ENCODE results near the gene GCHFR. TPM values are rescaled to one million over a fixed set of nuclear protein-coding genes. Genes with fewer than 3 reads are reported as not detected.

Gene GCHFR
- polyA plus RNA-seq, 4 donors, result 96.7 to 222 (median 147) TPM

GRCh38 chr15:40731034-40731433 lies 32.8 kb upstream of the GCHFR start:
- DNase-seq (no peak), FAIRE-seq (no peak)
- no peaks in the 10 kb centered on the region for H3K4me1 ChIP-seq (ENCODE audit: control insufficient read depth in 3 of 3, insufficient read depth in 2 of 3, low read depth in 1 of 3, low read length in 2 of 3)
- H3K27me3 ChIP-seq (ENCODE audit: control insufficient read depth in 3 of 3, insufficient read depth in 3 of 3, low read length in 3 of 3), result no peaks in the 10 kb centered on the region
- no peak overlapping the region for H3K4me3 ChIP-seq (ENCODE audit: low read depth in 1 of 3, low read length in 3 of 3)
- H3K27ac ChIP-seq (ENCODE audit: low read depth in 1 of 3, low read length in 2 of 3), result no peak overlapping the region
- 79 to 89% (median 80%) methylated on average over 3 of the region's 3 CpGs for WGBS, 3 donors
- no peaks in the 10 kb centered on the region for H3K9me3 ChIP-seq (ENCODE audit: control insufficient read depth in 2 of 2, insufficient read depth in 1 of 2, low read depth in 1 of 2, low read length in 1 of 2)
- H3K36me3 ChIP-seq (ENCODE audit: control insufficient read depth in 3 of 3, insufficient read depth in 2 of 3, low read depth in 1 of 3, low read length in 3 of 3), result peaks cover 6 to 45% (median 13%) of the 10 kb centered on the region in 3 donors

- no peak for FAIRE-seq
- H3K4me3 ChIP-seq (ENCODE audit: low read depth in 1 of 3, low read length in 3 of 3), result no peak overlapping the region
- no peak for DNase-seq
- 91 to 95% (median 94%) methylated on average over 4 of the region's 4 CpGs for WGBS, 3 donors
- peaks cover 28 to 74% (median 36%) of the 10 kb centered on the region in 3 donors for H3K36me3 ChIP-seq (ENCODE audit: control insufficient read depth in 3 of 3, insufficient read depth in 2 of 3, low read depth in 1 of 3, low read length in 3 of 3)
- no peaks in the 10 kb centered on the region for H3K27me3 ChIP-seq (ENCODE audit: control insufficient read depth in 3 of 3, insufficient read depth in 3 of 3, low read length in 3 of 3)
- no peaks in the 10 kb centered on the region for H3K9me3 ChIP-seq (ENCODE audit: control insufficient read depth in 2 of 2, insufficient read depth in 1 of 2, low read depth in 1 of 2, low read length in 1 of 2)
- no peaks in the 10 kb centered on the region for H3K4me1 ChIP-seq (ENCODE audit: control insufficient read depth in 3 of 3, insufficient read depth in 2 of 3, low read depth in 1 of 3, low read length in 2 of 3)
- H3K27ac ChIP-seq (ENCODE audit: low read depth in 1 of 3, low read length in 2 of 3), result no peak overlapping the region
Measured at GRCh38 chr15:40736575-40736974, 27.3 kb upstream of the GCHFR start.

- peaks cover 28 to 76% (median 36%) of the 10 kb centered on the region in 3 donors for H3K36me3 ChIP-seq (ENCODE audit: control insufficient read depth in 3 of 3, insufficient read depth in 2 of 3, low read depth in 1 of 3, low read length in 3 of 3)
- DNase-seq, result no peak
- WGBS, 3 donors, result 81 to 90% (median 84%) methylated on average over 3 of the region's 3 CpGs
Measured at GRCh38 chr15:40737048-40737447, 26.8 kb upstream of the GCHFR start.

GRCh38 chr15:40739047-40739446 lies 24.8 kb upstream of the GCHFR start:
- DNase-seq, result no peak
- peaks cover 0 to 16% (median 0%) of the 10 kb centered on the region in 3 donors for H3K4me1 ChIP-seq (ENCODE audit: control insufficient read depth in 3 of 3, insufficient read depth in 2 of 3, low read depth in 1 of 3, low read length in 2 of 3)
- 65 to 72% (median 71%) methylated on average over 2 of the region's 2 CpGs for WGBS, 3 donors
- H3K27ac ChIP-seq (ENCODE audit: low read depth in 1 of 3, low read length in 2 of 3), result no peak overlapping the region
- no peak for FAIRE-seq
- no peaks in the 10 kb centered on the region for H3K9me3 ChIP-seq (ENCODE audit: control insufficient read depth in 2 of 2, insufficient read depth in 1 of 2, low read depth in 1 of 2, low read length in 1 of 2)
- H3K36me3 ChIP-seq (ENCODE audit: control insufficient read depth in 3 of 3, insufficient read depth in 2 of 3, low read depth in 1 of 3, low read length in 3 of 3), result peaks cover 30 to 75% (median 38%) of the 10 kb centered on the region in 3 donors
- no peaks in the 10 kb centered on the region for H3K27me3 ChIP-seq (ENCODE audit: control insufficient read depth in 3 of 3, insufficient read depth in 3 of 3, low read length in 3 of 3)
- no peak overlapping the region for H3K4me3 ChIP-seq (ENCODE audit: low read depth in 1 of 3, low read length in 3 of 3)

More at GRCh38 chr15:40737048-40737447, 26.8 kb upstream of the GCHFR start:
- no peak for FAIRE-seq
- H3K9me3 ChIP-seq (ENCODE audit: control insufficient read depth in 2 of 2, insufficient read depth in 1 of 2, low read depth in 1 of 2, low read length in 1 of 2), result no peaks in the 10 kb centered on the region
- no peaks in the 10 kb centered on the region for H3K27me3 ChIP-seq (ENCODE audit: control insufficient read depth in 3 of 3, insufficient read depth in 3 of 3, low read length in 3 of 3)
- no peak overlapping the region for H3K4me3 ChIP-seq (ENCODE audit: low read depth in 1 of 3, low read length in 3 of 3)
- no peaks in the 10 kb centered on the region for H3K4me1 ChIP-seq (ENCODE audit: control insufficient read depth in 3 of 3, insufficient read depth in 2 of 3, low read depth in 1 of 3, low read length in 2 of 3)
- no peak overlapping the region for H3K27ac ChIP-seq (ENCODE audit: low read depth in 1 of 3, low read length in 2 of 3)

GRCh38 chr15:40739854-40740253 lies 24.0 kb upstream of the GCHFR start:
- Histone ChIP-seq H3K4me3 (ENCODE audit: low read depth in 1 of 3, low read length in 3 of 3) (no peak overlapping the region), H3K4me1 (ENCODE audit: control insufficient read depth in 3 of 3, insufficient read depth in 2 of 3, low read depth in 1 of 3, low read length in 2 of 3) (peaks cover 0 to 22% (median 0%) of the 10 kb centered on the region in 3 donors), H3K27me3 (ENCODE audit: control insufficient read depth in 3 of 3, insufficient read depth in 3 of 3, low read length in 3 of 3) (no peaks in the 10 kb centered on the region), H3K27ac (ENCODE audit: low read depth in 1 of 3, low read length in 2 of 3) (no peak overlapping the region), H3K9me3 (ENCODE audit: control insufficient read depth in 2 of 2, insufficient read depth in 1 of 2, low read depth in 1 of 2, low read length in 1 of 2) (no peaks in the 10 kb centered on the region), H3K36me3 (ENCODE audit: control insufficient read depth in 3 of 3, insufficient read depth in 2 of 3, low read depth in 1 of 3, low read length in 3 of 3) (peaks cover 28 to 79% (median 32%) of the 10 kb centered on the region in 3 donors)
- FAIRE-seq (no peak), DNase-seq (no peak)
- 92 to 97% (median 96%) methylated on average over 2 of the region's 2 CpGs for WGBS, 3 donors

- H3K9me3 ChIP-seq (ENCODE audit: control insufficient read depth in 2 of 2, insufficient read depth in 1 of 2, low read depth in 1 of 2, low read length in 1 of 2), result no peaks in the 10 kb centered on the region
- 37 to 57% (median 47%) methylated on average over 2 of the region's 2 CpGs for WGBS, 3 donors
- no peak overlapping the region for H3K4me3 ChIP-seq (ENCODE audit: low read depth in 1 of 3, low read length in 3 of 3)
- H3K4me1 ChIP-seq (ENCODE audit: control insufficient read depth in 3 of 3, insufficient read depth in 2 of 3, low read depth in 1 of 3, low read length in 2 of 3), result peaks cover 4 to 50% (median 4%) of the 10 kb centered on the region in 3 donors
- FAIRE-seq (no peak), DNase-seq (peak in 1 of 2 donors; percentile 80)
- H3K36me3 ChIP-seq (ENCODE audit: control insufficient read depth in 3 of 3, insufficient read depth in 2 of 3, low read depth in 1 of 3, low read length in 3 of 3), result peaks cover 15 to 81% (median 15%) of the 10 kb centered on the region in 3 donors
- no peaks in the 10 kb centered on the region for H3K27me3 ChIP-seq (ENCODE audit: control insufficient read depth in 3 of 3, insufficient read depth in 3 of 3, low read length in 3 of 3)
- H3K27ac ChIP-seq (ENCODE audit: low read depth in 1 of 3, low read length in 2 of 3), result peak overlapping the region; percentile 60 to 84 (median 70)
Measured at GRCh38 chr15:40743485-40743901, 20.4 kb upstream of the GCHFR start.

- peak overlapping the region; percentile 60 to 84 (median 71) for H3K27ac ChIP-seq (ENCODE audit: low read depth in 1 of 3, low read length in 2 of 3)
- 68 to 73% (median 70%) methylated on average over 12 of the region's 12 CpGs for WGBS, 3 donors
- no peak overlapping the region for H3K4me3 ChIP-seq (ENCODE audit: low read depth in 1 of 3, low read length in 3 of 3)
- peaks cover 4 to 55% (median 4%) of the 10 kb centered on the region in 3 donors for H3K4me1 ChIP-seq (ENCODE audit: control insufficient read depth in 3 of 3, insufficient read depth in 2 of 3, low read depth in 1 of 3, low read length in 2 of 3)
- DNase-seq, result peak; percentile 77 to 87
- no peaks in the 10 kb centered on the region for H3K9me3 ChIP-seq (ENCODE audit: control insufficient read depth in 2 of 2, insufficient read depth in 1 of 2, low read depth in 1 of 2, low read length in 1 of 2)
- H3K27me3 ChIP-seq (ENCODE audit: control insufficient read depth in 3 of 3, insufficient read depth in 3 of 3, low read length in 3 of 3), result no peaks in the 10 kb centered on the region
- FAIRE-seq, result no peak
- peaks cover 10 to 83% (median 11%) of the 10 kb centered on the region in 3 donors for H3K36me3 ChIP-seq (ENCODE audit: control insufficient read depth in 3 of 3, insufficient read depth in 2 of 3, low read depth in 1 of 3, low read length in 3 of 3)
Measured at GRCh38 chr15:40743921-40744814, 19.7 kb upstream of the GCHFR start.

- DNase-seq (no peak), FAIRE-seq (no peak)
- Histone ChIP-seq H3K27ac (ENCODE audit: low read depth in 1 of 3, low read length in 2 of 3) (peak overlapping the region in 2 of 3 donors; percentile 71 to 84), H3K36me3 (ENCODE audit: control insufficient read depth in 3 of 3, insufficient read depth in 2 of 3, low read depth in 1 of 3, low read length in 3 of 3) (peaks cover 6 to 82% (median 9%) of the 10 kb centered on the region in 3 donors), H3K4me1 (ENCODE audit: control insufficient read depth in 3 of 3, insufficient read depth in 2 of 3, low read depth in 1 of 3, low read length in 2 of 3) (peaks cover 4 to 61% (median 4%) of the 10 kb centered on the region in 3 donors), H3K27me3 (ENCODE audit: control insufficient read depth in 3 of 3, insufficient read depth in 3 of 3, low read length in 3 of 3) (no peaks in the 10 kb centered on the region), H3K4me3 (ENCODE audit: low read depth in 1 of 3, low read length in 3 of 3) (no peak overlapping the region), H3K9me3 (ENCODE audit: control insufficient read depth in 2 of 2, insufficient read depth in 1 of 2, low read depth in 1 of 2, low read length in 1 of 2) (no peaks in the 10 kb centered on the region)
- 73 to 93% (median 86%) methylated on average over 5 of the region's 5 CpGs for WGBS, 3 donors
Measured at GRCh38 chr15:40744815-40745152, 19.1 kb upstream of the GCHFR start.
